GM12873 (cell line): ENCODE data around the gene CNGB1.
A peak's percentile ranks its signal among the peaks of the same experiment; 100 is the strongest.

Experiments
- CTCF ChIP-seq: IDR thresholded peaks from 2 replicates; pipeline ENCODE4 v1.5.1; 2012; ENCODE audit warnings: low read depth, mild to moderate bottlenecking, moderate library complexity, low read length, control low read depth; ENCODE audit not compliant: insufficient read depth; ENCODE audit errors: missing control alignments

The CNGB1 gene

GRCh38 chr16:57899771-57900661 is 70.9 kb downstream of the CNGB1 start:
- TF ChIP-seq CTCF, result peak; percentile 90

- no peak for TF ChIP-seq CTCF
These were observed 72.0 kb downstream of the CNGB1 start for GRCh38 chr16:57898961-57899360.

GRCh38 chr16:57897996-57898395 is 72.9 kb downstream of the CNGB1 start:
- no peak for TF ChIP-seq CTCF

- TF ChIP-seq CTCF, result no peak
These were observed 73.7 kb downstream of the CNGB1 start for GRCh38 chr16:57897053-57897784.

- TF ChIP-seq CTCF, result no peak
These were observed 76.4 kb downstream of the CNGB1 start for GRCh38 chr16:57894390-57895080.

- TF ChIP-seq CTCF, result no peak
These were observed 77.2 kb downstream of the CNGB1 start for GRCh38 chr16:57893559-57894389.
